Measurements from ENCODE around the gene SCAF11.
"Not testable (repeated sequence)": the region's sequence is repeated elsewhere in the genome, so short reads cannot be mapped to it uniquely, and the experiment has no call there.

Gene SCAF11

GRCh38 chr12:46005151-46005797 is 14.9 kb upstream of the SCAF11 start:
- TF ChIP-seq CTCF (IDR thresholded peaks at IDR 0.05; ENCODE audit: extremely low read depth, missing control alignments): no peak
- no peak for DNase-seq (ENCODE audit: low spot score)

GRCh38 chr12:46004715-46005114 is 14.3 kb upstream of the SCAF11 start:
- no peak for TF ChIP-seq CTCF (IDR thresholded peaks at IDR 0.05; ENCODE audit: extremely low read depth, missing control alignments)
- no peak for DNase-seq (ENCODE audit: low spot score)

- not testable (repeated sequence) for DNase-seq (ENCODE audit: low spot score)
Measured at GRCh38 chr12:46000076-46000475, 9.7 kb upstream of the SCAF11 start.

- no peak for TF ChIP-seq CTCF (IDR thresholded peaks at IDR 0.05; ENCODE audit: extremely low read depth, missing control alignments)
- DNase-seq (ENCODE audit: low spot score): no peak
Measured at GRCh38 chr12:45994736-45995135, 4.4 kb upstream of the SCAF11 start.

GRCh38 chr12:45991284-45992249 is 1.2 kb upstream of the SCAF11 start:
- TF ChIP-seq CTCF (IDR thresholded peaks at IDR 0.05; ENCODE audit: extremely low read depth, missing control alignments): no peak
- peak; percentile 71 for DNase-seq (ENCODE audit: low spot score)

GRCh38 chr12:45989721-45990467 is 480 bp downstream of the SCAF11 start:
- TF ChIP-seq CTCF (IDR thresholded peaks at IDR 0.05; ENCODE audit: extremely low read depth, missing control alignments): no peak
- no peak for DNase-seq (ENCODE audit: low spot score)

- DNase-seq (ENCODE audit: low spot score): no peak
- no peak for TF ChIP-seq CTCF (IDR thresholded peaks at IDR 0.05; ENCODE audit: extremely low read depth, missing control alignments)
Measured at GRCh38 chr12:45989287-45989686, 1.1 kb downstream of the SCAF11 start.

Data from GM20000 (cell line).